ENCODE results near the gene RAB14. TPM values are rescaled to one million over a fixed set of nuclear protein-coding genes. Genes with fewer than 3 reads are reported as not detected.

RAB14 gene
- total and polyA plus RNA-seq, 2 experiments from 2014 or later, result 22.8 to 31.0 TPM

GRCh38 chr9:121218357-121219027, 16.8 kb upstream of the RAB14 start (continued):
- TF ChIP-seq CTCF (conservative IDR thresholded peaks at IDR 0.05; ENCODE audit: low read depth in 2 of 2), result no peak

- peaks cover 9% of the 10 kb centered on the region for H3K27me3 Mint-ChIP-seq (ENCODE audit: insufficient read depth, low read depth, poor library complexity)
- Histone ChIP-seq H3K36me3 (ENCODE audit: insufficient read depth) (no peaks in the 10 kb centered on the region), H3K4me3 (no peak overlapping the region), H3F3A (replicated peaks; ENCODE audit: low read depth) (no peaks in the 10 kb centered on the region; the same call in 1 of the 2 replicates), H3K27ac (ENCODE audit: low read depth) (no peak overlapping the region), H3K4me1 (ENCODE audit: insufficient read depth) (peaks cover 36% of the 10 kb centered on the region), H3K27me3 (ENCODE audit: insufficient read depth) (no peaks in the 10 kb centered on the region), H2AFZ (no peak overlapping the region), H3K9me2 (ENCODE audit: insufficient read depth) (no peaks in the 10 kb centered on the region), H3K79me2 (replicated peaks; ENCODE audit: insufficient read depth) (no peaks in the 10 kb centered on the region), H4K20me1 (replicated peaks; ENCODE audit: insufficient read depth) (no peaks in the 10 kb centered on the region), H3K4me2 (no peak overlapping the region)
- no peak overlapping the region for H3K27ac Mint-ChIP-seq
- H3K36me3 Mint-ChIP-seq (ENCODE audit: low read depth), result peaks cover 3% of the 10 kb centered on the region; the same call in 2 of the 3 replicates
- ATAC-seq, result no peak
- peaks cover 37% of the 10 kb centered on the region for H3K4me1 Mint-ChIP-seq
- no peaks in the 10 kb centered on the region; the same call in 2 of the 3 replicates for H3K9me3 Mint-ChIP-seq
- H3K4me3 Mint-ChIP-seq, result no peak overlapping the region
- DNase-seq (ENCODE audit: low spot score), result no peak
- TF ChIP-seq ZNF462 (CRISPR knock-in tag; IDR thresholded peaks at IDR 0.05) (no peak), CTCF (conservative IDR thresholded peaks at IDR 0.05; ENCODE audit: low read depth in 2 of 2) (no peak), JUNB (IDR thresholded peaks at IDR 0.05; ENCODE audit: unreplicated experiment) (no peak), STAT1 (IDR thresholded peaks at IDR 0.05; ENCODE audit: unreplicated experiment) (no peak), REST (IDR thresholded peaks at IDR 0.05; ENCODE audit: unreplicated experiment) (no peak), ZNF114 (CRISPR knock-in tag; IDR thresholded peaks at IDR 0.05) (no peak), EZH2phosphoT487 (IDR thresholded peaks at IDR 0.05; ENCODE audit: unreplicated experiment) (no peak), NANOG (IDR thresholded peaks at IDR 0.05; ENCODE audit: borderline replicate concordance) (no peak), POLR2AphosphoS5 (IDR thresholded peaks at IDR 0.05; ENCODE audit: low read depth) (no peak)
These were observed 16.1 kb upstream of the RAB14 start for GRCh38 chr9:121217609-121218292.
